ENCODE results near the gene MCUB.
"Not testable (repeated sequence)": the region's sequence is repeated elsewhere in the genome, so short reads cannot be mapped to it uniquely, and the experiment has no call there.

The MCUB gene

DNA sequence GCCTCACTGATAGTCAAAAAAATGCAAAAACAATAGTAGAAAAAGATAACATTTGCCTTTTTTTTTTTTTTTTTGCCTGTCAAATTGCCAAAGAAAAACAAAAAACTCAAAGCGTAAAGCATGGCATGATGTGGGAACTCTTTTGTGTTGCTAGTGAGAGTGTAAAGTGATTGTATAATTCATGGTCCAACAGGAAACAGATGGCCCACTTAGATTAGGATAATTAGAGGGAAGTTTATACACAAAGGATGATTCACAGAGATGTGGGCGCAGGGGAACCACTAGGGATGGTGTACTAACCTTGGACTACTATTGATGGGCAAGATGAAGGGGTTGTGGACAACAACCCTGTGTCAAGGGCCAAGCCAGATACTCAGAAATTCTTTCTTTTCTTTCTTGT lies 16.4 kb downstream of the MCUB start:
- TF ChIP-seq, protein P1, sequence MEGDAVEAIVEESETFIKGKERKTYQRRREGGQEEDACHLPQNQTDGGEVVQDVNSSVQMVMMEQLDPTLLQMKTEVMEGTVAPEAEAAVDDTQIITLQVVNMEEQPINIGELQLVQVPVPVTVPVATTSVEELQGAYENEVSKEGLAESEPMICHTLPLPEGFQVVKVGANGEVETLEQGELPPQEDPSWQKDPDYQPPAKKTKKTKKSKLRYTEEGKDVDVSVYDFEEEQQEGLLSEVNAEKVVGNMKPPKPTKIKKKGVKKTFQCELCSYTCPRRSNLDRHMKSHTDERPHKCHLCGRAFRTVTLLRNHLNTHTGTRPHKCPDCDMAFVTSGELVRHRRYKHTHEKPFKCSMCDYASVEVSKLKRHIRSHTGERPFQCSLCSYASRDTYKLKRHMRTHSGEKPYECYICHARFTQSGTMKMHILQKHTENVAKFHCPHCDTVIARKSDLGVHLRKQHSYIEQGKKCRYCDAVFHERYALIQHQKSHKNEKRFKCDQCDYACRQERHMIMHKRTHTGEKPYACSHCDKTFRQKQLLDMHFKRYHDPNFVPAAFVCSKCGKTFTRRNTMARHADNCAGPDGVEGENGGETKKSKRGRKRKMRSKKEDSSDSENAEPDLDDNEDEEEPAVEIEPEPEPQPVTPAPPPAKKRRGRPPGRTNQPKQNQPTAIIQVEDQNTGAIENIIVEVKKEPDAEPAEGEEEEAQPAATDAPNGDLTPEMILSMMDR (IDR thresholded peaks at IDR 0.05; ENCODE audit: borderline replicate concordance, insufficient read depth, low read depth, low read length), result no peak
- H3K4me3 ChIP-seq (ENCODE audit: low read depth, low read length), result no peak overlapping the region

GRCh38 chr4:109578846-109579245 lies 18.8 kb downstream of the MCUB start:
- TF ChIP-seq, protein P1 (IDR thresholded peaks at IDR 0.05; ENCODE audit: borderline replicate concordance, insufficient read depth, low read depth, low read length), result no peak
- H3K4me3 ChIP-seq (ENCODE audit: low read depth, low read length), result no peak overlapping the region

DNA sequence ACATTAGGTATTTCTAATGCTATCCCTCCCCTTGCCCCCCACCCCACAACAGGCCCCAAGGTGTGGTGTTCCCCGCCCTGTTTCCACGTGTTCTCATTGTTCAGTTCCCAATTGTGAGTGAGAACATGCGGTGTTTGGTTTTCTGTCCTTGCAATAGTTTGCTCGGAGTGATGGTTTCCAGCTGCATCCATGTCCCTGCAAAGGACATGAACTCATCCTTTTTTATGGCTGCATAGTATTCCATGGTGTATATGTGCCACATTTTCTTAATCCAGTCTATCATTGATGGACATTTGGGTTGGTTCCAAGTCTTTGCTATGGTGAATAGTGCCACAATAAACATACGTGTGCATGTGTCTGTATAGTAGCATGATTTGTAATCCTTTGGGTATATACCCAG lies 20.0 kb downstream of the MCUB start:
- not testable (repeated sequence) for H3K4me3 ChIP-seq (ENCODE audit: low read depth, low read length)

- H3K4me3 ChIP-seq (ENCODE audit: low read depth, low read length), result no peak overlapping the region
- TF ChIP-seq, protein P1 (IDR thresholded peaks at IDR 0.05; ENCODE audit: borderline replicate concordance, insufficient read depth, low read depth, low read length), result no peak
Measured at GRCh38 chr4:109588176-109588575, 28.1 kb downstream of the MCUB start.

DNA sequence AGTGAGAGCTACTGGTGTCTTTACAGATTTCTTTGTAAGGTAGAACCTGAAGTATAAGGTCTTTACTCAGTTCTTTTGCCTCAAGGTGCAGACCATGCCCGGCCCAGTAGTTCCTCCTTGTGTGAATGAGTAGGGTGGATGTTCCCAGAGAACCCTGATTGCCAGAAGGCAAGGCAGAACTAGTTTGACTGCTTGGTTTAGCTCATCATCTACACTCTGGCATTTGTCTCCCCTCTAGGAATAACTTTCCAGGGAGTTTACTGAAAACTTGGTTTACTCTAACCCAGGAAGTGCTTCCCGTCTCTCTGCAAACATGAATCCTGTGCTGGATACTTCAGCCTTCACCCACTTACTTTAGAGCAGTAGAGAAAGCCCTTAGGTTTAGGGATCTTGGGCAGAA lies 29.1 kb downstream of the MCUB start:
- TF ChIP-seq, protein P1 (IDR thresholded peaks at IDR 0.05; ENCODE audit: borderline replicate concordance, insufficient read depth, low read depth, low read length), result no peak
- H3K4me3 ChIP-seq (ENCODE audit: low read depth, low read length), result no peak overlapping the region

DNA sequence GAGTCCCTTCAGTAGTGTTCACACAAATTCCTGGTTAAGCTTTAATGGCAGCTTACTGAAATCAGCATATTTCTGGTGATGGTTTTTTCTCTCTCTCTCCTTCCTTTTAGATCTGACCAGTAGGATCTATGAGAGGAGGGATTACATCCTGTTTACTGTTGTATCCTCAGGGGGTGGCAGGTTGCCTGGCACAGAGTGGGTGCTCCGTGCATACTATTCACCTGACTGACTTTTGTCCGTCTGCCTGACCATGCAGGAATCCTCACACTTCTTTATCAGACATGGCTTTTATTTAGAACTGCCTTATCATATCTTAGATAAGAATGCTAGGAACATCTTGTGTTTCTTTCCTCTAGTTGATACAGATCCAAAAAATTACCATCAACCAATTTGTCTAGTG lies 29.6 kb downstream of the MCUB start:
- no peak overlapping the region for H3K4me3 ChIP-seq (ENCODE audit: low read depth, low read length)
- TF ChIP-seq, protein P1 (IDR thresholded peaks at IDR 0.05; ENCODE audit: borderline replicate concordance, insufficient read depth, low read depth, low read length), result no peak

- no peak overlapping the region for H3K4me3 ChIP-seq (ENCODE audit: low read depth, low read length)
- TF ChIP-seq, protein P1 (IDR thresholded peaks at IDR 0.05; ENCODE audit: borderline replicate concordance, insufficient read depth, low read depth, low read length), result no peak
Measured at GRCh38 chr4:109590905-109591304, 30.9 kb downstream of the MCUB start.

- no peak overlapping the region for H3K4me3 ChIP-seq (ENCODE audit: low read depth, low read length)
- TF ChIP-seq, protein P1 (IDR thresholded peaks at IDR 0.05; ENCODE audit: borderline replicate concordance, insufficient read depth, low read depth, low read length), result no peak
Measured at GRCh38 chr4:109592367-109592766, 32.3 kb downstream of the MCUB start.

DNA sequence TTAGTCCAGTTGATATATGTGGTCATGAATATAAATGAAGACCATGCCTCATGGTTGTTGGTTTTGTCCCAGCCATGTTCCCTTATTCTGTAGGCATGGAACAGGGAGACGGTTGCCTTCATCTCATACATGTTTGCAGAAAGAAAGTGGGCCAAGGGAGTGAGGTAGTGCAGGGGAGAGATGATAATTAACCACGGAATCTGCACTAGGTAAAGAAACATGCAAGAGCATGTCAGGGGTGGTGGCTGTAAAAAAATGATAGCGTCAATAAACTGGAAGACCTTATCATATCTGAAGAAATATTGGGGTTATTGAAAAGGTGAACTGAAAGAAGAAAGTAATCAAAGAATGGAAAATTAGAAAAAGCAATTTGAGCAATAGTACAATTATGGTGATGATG lies 35.1 kb downstream of the MCUB start:
- not testable (repeated sequence) for H3K4me3 ChIP-seq (ENCODE audit: low read depth, low read length)

DNA sequence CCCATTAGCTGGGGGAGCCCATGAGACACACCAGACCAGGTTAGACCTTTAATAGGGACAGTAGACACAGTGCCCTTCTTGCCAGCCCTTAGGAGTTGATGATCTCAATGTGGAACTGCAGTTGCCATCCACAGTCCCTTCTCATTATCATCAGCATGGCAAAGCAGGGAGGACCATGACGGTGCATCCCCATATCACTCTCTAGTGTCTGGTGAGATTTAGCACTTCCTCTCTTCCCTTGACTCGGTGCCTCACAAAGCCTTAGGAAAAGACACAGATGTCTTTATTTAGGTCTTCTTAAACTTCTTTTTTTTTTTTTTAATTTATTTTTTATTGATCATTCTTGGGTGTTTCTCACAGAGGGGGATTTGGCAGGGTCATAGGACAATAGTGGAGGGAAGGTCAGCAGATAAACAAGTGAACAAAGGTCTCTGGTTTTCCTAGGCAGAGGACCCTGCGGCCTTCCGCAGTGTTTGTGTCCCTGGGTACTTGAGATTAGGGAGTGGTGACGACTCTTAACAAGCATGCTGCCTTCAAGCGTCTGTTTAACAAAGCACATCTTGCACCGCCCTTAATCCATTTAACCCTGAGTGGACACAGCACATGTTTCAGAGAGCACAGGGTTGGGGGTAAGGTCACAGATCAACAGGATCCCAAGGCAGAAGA lies 36.5 kb downstream of the MCUB start:
- H3K4me3 ChIP-seq (ENCODE audit: low read depth, low read length), result not testable (repeated sequence)

Measured in GM12875 (cell line).